Fibroblast of lung (primary cell): ENCODE results near the gene HEG1. TPM values are rescaled to one million over a fixed set of nuclear protein-coding genes. Genes with fewer than 3 reads are reported as not detected.

Experiments
- DNase-seq, 2 donors: peaks; one replicate each; pipeline versions ENCODE4 v3.0.0 to v3.0.0-alpha.2; 2010; ENCODE audit warnings: low read depth in 2 of 2
- H2AFZ ChIP-seq: 2 replicates; pipeline ENCODE4 v1.5.1; 2012; ENCODE audit warnings: low read length, control low read depth, inconsistent platforms
- H3K27ac ChIP-seq: 2 replicates; pipeline ENCODE4 v1.5.1; 2011; ENCODE audit warnings: low read length, control low read depth; ENCODE audit not compliant: insufficient read depth
- H3K27me3 ChIP-seq: 2 replicates; pipeline ENCODE4 v1.5.1; 2011; ENCODE audit warnings: mild to moderate bottlenecking, low read length; ENCODE audit not compliant: control insufficient read depth, insufficient read depth
- H3K36me3 ChIP-seq: 2 replicates; pipeline ENCODE4 v1.5.1; 2011; ENCODE audit warnings: low read length; ENCODE audit not compliant: control insufficient read depth, insufficient read depth
- H3K4me1 ChIP-seq: 2 replicates; pipeline ENCODE4 v1.5.1; 2011; ENCODE audit warnings: low read length; ENCODE audit not compliant: control insufficient read depth, insufficient read depth; ENCODE audit errors: extremely low read depth
- H3K4me2 ChIP-seq: 2 replicates; pipeline ENCODE4 v1.5.1; 2011; ENCODE audit warnings: low read length, control low read depth; ENCODE audit not compliant: insufficient read depth; ENCODE audit errors: extremely low read depth
- H3K4me3 ChIP-seq, 4 experiments: fragments of 200-600 bp in 1 of 4; sonication (generic) in 1 of 4; replicated peaks in 1 of 4; 2 replicates each; pipeline ENCODE4 v1.5.1; 2011 to 2016; ENCODE audit warnings: low read length in 4 of 4, low read depth in 3 of 4, mild to moderate bottlenecking in 3 of 4, control low read depth in 2 of 4, inconsistent platforms in 1 of 4, mixed read lengths in 1 of 4; ENCODE audit not compliant: insufficient read depth in 1 of 4; ENCODE audit errors: control extremely low read depth in 1 of 4
- H3K79me2 ChIP-seq: 2 replicates; pipeline ENCODE4 v1.5.1; 2012; ENCODE audit warnings: mild to moderate bottlenecking, low read length, inconsistent platforms; ENCODE audit not compliant: control insufficient read depth, insufficient read depth
- H3K9ac ChIP-seq: 2 replicates; pipeline ENCODE4 v1.5.1; 2011; ENCODE audit warnings: mild to moderate bottlenecking, low read length, control low read depth; ENCODE audit not compliant: insufficient read depth
- H3K9me3 ChIP-seq: 2 replicates; pipeline ENCODE4 v1.5.1; 2012; ENCODE audit warnings: low read depth, low read length; ENCODE audit not compliant: control insufficient read depth, insufficient read depth
- H4K20me1 ChIP-seq: 2 replicates; pipeline ENCODE4 v1.5.1; 2011; ENCODE audit warnings: low read length; ENCODE audit not compliant: control insufficient read depth, insufficient read depth; ENCODE audit errors: extremely low read depth
- EZH2 ChIP-seq: IDR thresholded peaks from 2 replicates; pipeline ENCODE4 v1.5.1; 2012; ENCODE audit warnings: low read length, control low read depth, mild to moderate bottlenecking; ENCODE audit errors: missing control alignments
- polyA plus RNA-seq, 2 donors: library from polyadenylated mRNA; depleted of rRNA in 1 of 2; stranded (reverse) in 1 of 2; unstranded in 1 of 2; fragments of >200 nt; gene quantifications; 2 replicates each; pipeline ENCODE4 v1.2.1, GENCODE V29; 2011 to 2012; ENCODE audit warnings: missing spikeins in 1 of 2
- total RNA-seq: library from RNA; depleted of rRNA; stranded (reverse); fragments of >200 nt; gene quantifications from 2 replicates; pipeline ENCODE4 v1.2.1, GENCODE V29; 2014
- TF ChIP-seq, protein P1 (sequence below), 2 donors: IDR thresholded peaks in 1 of 2; conservative IDR thresholded peaks in 1 of 2; 1 replicate in 1 of 2; 2 replicates in 1 of 2; pipeline ENCODE4 v1.5.1; 2011 to 2012; ENCODE audit warnings: low read length in 2 of 2, control low read depth in 1 of 2, inconsistent platforms in 1 of 2, low read depth in 1 of 2, mild to moderate bottlenecking in 1 of 2

HEG1 gene
- total and polyA plus RNA-seq, 2 donors (not counting 1 experiment from before 2014, with no cell fraction given): 137 to 305 TPM

DNA sequence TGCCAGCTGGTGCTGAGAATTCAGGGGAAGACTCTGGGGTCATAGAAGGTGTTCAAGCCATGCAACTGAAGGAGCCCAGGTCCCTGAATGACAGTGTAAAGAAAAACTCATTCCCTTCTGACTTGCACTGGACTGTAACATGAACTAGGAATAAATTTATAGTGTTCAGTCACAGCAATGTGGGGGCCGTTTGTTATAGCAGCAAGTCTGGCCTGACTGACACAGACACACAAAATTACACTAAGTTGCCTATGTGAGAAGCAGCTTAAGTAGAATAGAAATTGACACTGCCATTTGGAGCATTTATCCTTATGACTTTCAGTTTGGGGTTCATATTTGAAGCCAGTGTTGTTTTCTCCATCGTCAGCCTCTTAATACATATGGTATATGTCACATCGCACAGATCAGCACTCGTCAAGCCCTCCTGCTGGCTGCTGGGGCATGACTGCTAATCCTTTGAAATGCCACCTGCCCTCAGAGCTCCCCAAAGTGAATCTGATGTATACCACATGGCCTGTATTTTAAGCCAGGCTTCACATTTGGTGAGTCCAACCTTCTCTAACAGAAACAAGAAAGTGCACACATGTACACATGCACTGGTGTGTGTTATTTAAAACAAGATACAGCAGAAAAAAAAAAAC, 17.1 kb upstream of the HEG1 start:
- peak in 1 of 2 donors; percentile 62 for DNase-seq
- H3K4me3 ChIP-seq: no peak overlapping the region
- no peak overlapping the region for H3K4me2 ChIP-seq
- no peaks in the 10 kb centered on the region for H3K36me3 ChIP-seq
- H3K9ac ChIP-seq: no peak overlapping the region
- H3K27me3 ChIP-seq: no peaks in the 10 kb centered on the region
- H4K20me1 ChIP-seq: no peaks in the 10 kb centered on the region
- H3K4me1 ChIP-seq: peaks cover 3% of the 10 kb centered on the region
- H3K79me2 ChIP-seq: no peaks in the 10 kb centered on the region
- no peak for TF ChIP-seq EZH2
- TF ChIP-seq, protein P1, sequence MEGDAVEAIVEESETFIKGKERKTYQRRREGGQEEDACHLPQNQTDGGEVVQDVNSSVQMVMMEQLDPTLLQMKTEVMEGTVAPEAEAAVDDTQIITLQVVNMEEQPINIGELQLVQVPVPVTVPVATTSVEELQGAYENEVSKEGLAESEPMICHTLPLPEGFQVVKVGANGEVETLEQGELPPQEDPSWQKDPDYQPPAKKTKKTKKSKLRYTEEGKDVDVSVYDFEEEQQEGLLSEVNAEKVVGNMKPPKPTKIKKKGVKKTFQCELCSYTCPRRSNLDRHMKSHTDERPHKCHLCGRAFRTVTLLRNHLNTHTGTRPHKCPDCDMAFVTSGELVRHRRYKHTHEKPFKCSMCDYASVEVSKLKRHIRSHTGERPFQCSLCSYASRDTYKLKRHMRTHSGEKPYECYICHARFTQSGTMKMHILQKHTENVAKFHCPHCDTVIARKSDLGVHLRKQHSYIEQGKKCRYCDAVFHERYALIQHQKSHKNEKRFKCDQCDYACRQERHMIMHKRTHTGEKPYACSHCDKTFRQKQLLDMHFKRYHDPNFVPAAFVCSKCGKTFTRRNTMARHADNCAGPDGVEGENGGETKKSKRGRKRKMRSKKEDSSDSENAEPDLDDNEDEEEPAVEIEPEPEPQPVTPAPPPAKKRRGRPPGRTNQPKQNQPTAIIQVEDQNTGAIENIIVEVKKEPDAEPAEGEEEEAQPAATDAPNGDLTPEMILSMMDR (conservative IDR thresholded peaks at IDR 0.05 in 1 of 2, IDR thresholded peaks at IDR 0.05 in 1 of 2; ENCODE audit: low read depth in 1 of 2, low read length in 2 of 2): no peak
- no peak overlapping the region for H3K27ac ChIP-seq
- H2AFZ ChIP-seq: no peak overlapping the region
- no peaks in the 10 kb centered on the region for H3K9me3 ChIP-seq

DNA sequence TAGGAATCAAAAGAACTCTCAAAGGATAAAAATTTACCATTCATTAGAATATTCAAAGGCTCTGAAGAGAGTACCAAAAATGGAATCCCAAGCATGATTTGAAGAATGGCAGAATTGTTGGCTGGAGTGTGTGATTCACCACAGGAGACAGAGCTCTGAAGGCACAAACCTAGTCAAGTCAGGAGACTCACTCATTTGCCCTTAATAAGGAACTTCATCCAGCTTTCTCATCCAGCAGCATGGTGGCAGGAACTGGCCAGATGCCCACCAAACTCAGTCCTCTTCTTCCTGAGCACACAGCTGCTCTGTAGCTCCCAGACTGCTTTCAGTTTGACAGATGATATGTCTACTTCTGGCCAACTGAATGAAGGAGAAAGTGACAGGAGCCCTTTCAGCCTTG, 16.5 kb upstream of the HEG1 start:
- Histone ChIP-seq H3K36me3 (no peaks in the 10 kb centered on the region), H3K9me3 (no peaks in the 10 kb centered on the region), H3K4me3 (no peak overlapping the region), H3K9ac (no peak overlapping the region), H4K20me1 (no peaks in the 10 kb centered on the region), H3K79me2 (no peaks in the 10 kb centered on the region), H3K4me2 (no peak overlapping the region), H3K27me3 (no peaks in the 10 kb centered on the region), H3K4me1 (peaks cover 3% of the 10 kb centered on the region), H2AFZ (no peak overlapping the region), H3K27ac (no peak overlapping the region)
- no peak for TF ChIP-seq EZH2
- TF ChIP-seq, protein P1 (conservative IDR thresholded peaks at IDR 0.05 in 1 of 2, IDR thresholded peaks at IDR 0.05 in 1 of 2; ENCODE audit: low read depth in 1 of 2, low read length in 2 of 2): no peak
- peak in 1 of 2 donors; percentile 78 for DNase-seq

DNA sequence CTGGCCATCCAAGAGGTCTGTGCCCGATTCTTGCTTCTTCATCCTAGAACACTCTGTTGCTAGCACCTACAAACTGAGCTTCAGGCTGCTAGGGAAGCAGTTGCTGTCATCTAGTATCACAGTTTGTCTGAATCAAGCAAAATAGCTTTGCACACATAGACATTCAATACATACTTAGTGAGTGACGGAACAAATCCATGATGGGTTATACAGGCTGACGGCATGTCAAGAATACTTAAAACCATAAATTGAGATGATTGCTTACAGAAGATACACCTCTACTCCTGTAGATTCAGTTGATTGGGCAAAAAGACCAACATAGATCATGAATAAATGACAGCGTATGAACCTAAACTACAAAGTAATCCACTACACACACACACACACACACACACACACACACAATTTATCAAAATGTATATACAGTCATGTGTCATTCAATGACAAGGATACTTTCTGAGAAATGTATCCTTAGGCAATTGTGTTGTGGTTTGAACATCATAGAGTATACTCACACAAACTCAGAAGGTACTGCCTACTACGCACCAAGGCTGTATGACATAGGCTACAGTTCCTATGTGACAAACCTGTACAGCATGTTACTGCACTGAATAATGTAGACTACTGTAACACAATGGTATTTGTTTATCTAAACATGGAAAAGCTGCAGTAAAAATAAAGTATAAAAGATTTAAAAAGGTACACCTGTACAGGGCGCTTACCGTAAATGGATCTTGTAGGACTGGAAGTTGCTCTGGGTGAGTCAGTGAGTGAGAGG, 14.4 kb upstream of the HEG1 start:
- H3K27ac ChIP-seq: no peak overlapping the region
- no peak overlapping the region for H3K4me3 ChIP-seq
- H3K4me1 ChIP-seq: peaks cover 3% of the 10 kb centered on the region
- no peak overlapping the region for H3K9ac ChIP-seq
- no peak for TF ChIP-seq EZH2
- TF ChIP-seq, protein P1 (conservative IDR thresholded peaks at IDR 0.05 in 1 of 2, IDR thresholded peaks at IDR 0.05 in 1 of 2; ENCODE audit: low read depth in 1 of 2, low read length in 2 of 2): no peak
- no peaks in the 10 kb centered on the region for H3K79me2 ChIP-seq
- no peaks in the 10 kb centered on the region for H3K36me3 ChIP-seq
- no peak for DNase-seq
- no peaks in the 10 kb centered on the region for H3K27me3 ChIP-seq
- H2AFZ ChIP-seq: no peak overlapping the region
- H4K20me1 ChIP-seq: no peaks in the 10 kb centered on the region
- H3K9me3 ChIP-seq: no peaks in the 10 kb centered on the region
- H3K4me2 ChIP-seq: no peak overlapping the region
